HepG2 (cell line): ENCODE data around the gene DLG2. TPM values are rescaled to one million over a fixed set of nuclear protein-coding genes. Genes with fewer than 3 reads are reported as not detected.

Experiments used
- ATAC-seq: fragments of 200-7000 bp; cut with Tn5 transposase; 3 replicates; pipeline ENCODE4 v1.9.1; 2020; ENCODE audit warnings: mild to moderate bottlenecking, moderate library complexity
- BruUV-seq: library from RNA; stranded (reverse); fragments of 400-500 nt; replicated peaks from 2 replicates; lab custom pipeline; 2021; lab: Mats Ljungman, UMichigan
- CTCF ChIA-PET: fragments of 300-600 bp; formaldehyde crosslinking; extraction: SDS; loops from one replicate; lab custom pipeline; 2021; ENCODE audit warnings: low total read pairs, inconsistent platforms, low intra/inter-chr PET ratio; lab: Yijun Ruan, JAX
- POLR2A ChIA-PET: fragments of 350-600 bp; sonication (Branson Sonifier 250); formaldehyde crosslinking; loops from one replicate; lab custom pipeline; 2020; ENCODE audit warnings: antibody characterized with exemption, inconsistent platforms; lab: Yijun Ruan, JAX
- DNase-seq: peaks from one replicate; pipeline ENCODE4 v3.0.0-alpha.2; 2015; ENCODE audit warnings: low spot score
- FAIRE-seq: peaks from 3 replicates; lab custom pipeline; 2011; peaks lifted over from hg19 to GRCh38; lab: Jason Lieb, UNC
- H2AFZ ChIP-seq: one replicate; pipeline ENCODE4 v1.6.1; 2011; ENCODE audit warnings: low read length, inconsistent platforms
- H3K27ac ChIP-seq: fragments of 300-600 bp; 3 replicates; pipeline ENCODE4 v1.8.0; 2011; ENCODE audit warnings: mixed run types, mild to moderate bottlenecking, mixed read lengths, low read length, inconsistent platforms; ENCODE audit not compliant: insufficient read depth; ENCODE audit errors: extremely low read length
- H3K27me3 ChIP-seq, 2 experiments: fragments of 200-600 bp in 1 of 2; 2 replicates in 1 of 2; 3 replicates in 1 of 2; pipeline versions ENCODE4 v1.6.0 to v1.8.0; 2011; ENCODE audit warnings: low read length in 2 of 2, mild to moderate bottlenecking in 2 of 2, moderate library complexity in 2 of 2, inconsistent platforms in 1 of 2; ENCODE audit not compliant: insufficient read depth in 2 of 2, control insufficient read depth in 1 of 2
- H3K36me3 ChIP-seq, 2 experiments: fragments of 200-600 bp in 1 of 2; replicated peaks in 1 of 2; 2 replicates in 1 of 2; 3 replicates in 1 of 2; pipeline versions ENCODE4 v1.5.1 to v1.8.0; 2011; ENCODE audit warnings: low read length in 2 of 2, inconsistent platforms in 1 of 2; ENCODE audit not compliant: insufficient read depth in 2 of 2, control insufficient read depth in 1 of 2
- H3K4me1 ChIP-seq: 2 replicates; pipeline ENCODE4 v1.5.1; 2012; ENCODE audit warnings: low read length, inconsistent platforms; ENCODE audit not compliant: insufficient read depth
- H3K4me2 ChIP-seq: 2 replicates; pipeline ENCODE4 v1.6.0; 2011; ENCODE audit warnings: low read depth, low read length, inconsistent platforms
- H3K4me3 ChIP-seq, 3 experiments: fragments of 200-600 bp in 1 of 3; sonication (generic), shearing (Covaris generic) in 1 of 3; replicated peaks in 1 of 3; 2 replicates each; pipeline ENCODE4 v1.5.1; 2011 to 2016; ENCODE audit warnings: low read length in 3 of 3, inconsistent platforms in 2 of 3, low read depth in 2 of 3, mild to moderate bottlenecking in 2 of 3, control low read depth in 1 of 3, mixed read lengths in 1 of 3; ENCODE audit not compliant: insufficient read depth in 1 of 3
- H3K79me2 ChIP-seq: one replicate; pipeline ENCODE4 v1.6.1; 2011; ENCODE audit warnings: low read length, inconsistent platforms; ENCODE audit not compliant: insufficient read depth
- H3K9ac ChIP-seq: 2 replicates; pipeline ENCODE4 v1.6.0; 2011; ENCODE audit warnings: mild to moderate bottlenecking, low read depth, low read length, inconsistent platforms; ENCODE audit not compliant: insufficient read depth
- H3K9me3 ChIP-seq: 2 replicates; pipeline ENCODE4 v1.5.1; 2012; ENCODE audit warnings: mild to moderate bottlenecking, low read length
- H4K20me1 ChIP-seq: 2 replicates; pipeline ENCODE4 v1.6.0; 2011; ENCODE audit warnings: inconsistent platforms, mild to moderate bottlenecking, low read length, moderate library complexity; ENCODE audit not compliant: insufficient read depth
- ARNTL ChIP-seq: sonication (generic); formaldehyde crosslinking; IDR thresholded peaks from 2 replicates; pipeline ENCODE4 v1.4.0; 2020; ENCODE audit warnings: mild to moderate bottlenecking, missing genetic modification reagents
- ATF7 ChIP-seq, 2 experiments: fragments of 450-650 bp in 1 of 2; sonication (generic) in 1 of 2; formaldehyde crosslinking in 1 of 2; IDR thresholded peaks; 2 replicates each; pipeline versions ENCODE4 v1.4.0 to v1.6.1; 2016 to 2020; ENCODE audit warnings: antibody characterized with exemption in 1 of 2, mild to moderate bottlenecking in 1 of 2, missing genetic modification reagents in 1 of 2
- BCLAF1 ChIP-seq: fragments of 450-650 bp; IDR thresholded peaks from 2 replicates; pipeline ENCODE4 v1.6.1; 2017; ENCODE audit warnings: mild to moderate bottlenecking
- GATAD1 ChIP-seq: IDR thresholded peaks from 2 replicates; pipeline ENCODE4 v1.6.1; 2016; ENCODE audit warnings: missing genetic modification reagents, missing compliant biosample characterization
- NR0B2 ChIP-seq: sonication (generic); formaldehyde crosslinking; IDR thresholded peaks from 2 replicates; pipeline ENCODE4 v1.4.0; 2020; ENCODE audit warnings: mild to moderate bottlenecking, missing genetic modification reagents
- PHF5A ChIP-seq: IDR thresholded peaks from one replicate; pipeline ENCODE4 v1.6.1; 2018; ENCODE audit warnings: low read depth, missing genetic modification reagents; ENCODE audit not compliant: unreplicated experiment
- RELA ChIP-seq: sonication (generic); formaldehyde crosslinking; IDR thresholded peaks from 2 replicates; pipeline ENCODE4 v1.4.0; 2020; ENCODE audit warnings: missing genetic modification reagents
- TFE3 ChIP-seq: IDR thresholded peaks from 2 replicates; pipeline ENCODE4 v1.6.1; 2016
- ZNF24 ChIP-seq: fragments of 450-650 bp; IDR thresholded peaks from 2 replicates; pipeline ENCODE4 v1.6.1; 2017; ENCODE audit warnings: antibody characterized with exemption, mild to moderate bottlenecking
- ZNF720 ChIP-seq: sonication (generic); formaldehyde crosslinking; IDR thresholded peaks from 2 replicates; pipeline ENCODE4 v1.4.0; 2020; ENCODE audit warnings: missing genetic modification reagents
- ZNF776 ChIP-seq: sonication (generic); formaldehyde crosslinking; IDR thresholded peaks from 2 replicates; pipeline ENCODE4 v1.4.0; 2020; ENCODE audit warnings: mild to moderate bottlenecking, missing genetic modification reagents
- WGBS: methylation state at CpG from one replicate; pipeline ENCODE4 v1.1.6; 2017; ENCODE audit warnings: low lambda C conversion rate; 5-methylcytosine and 5-hydroxymethylcytosine counted together
- in situ Hi-C: cut with HindIII; loops from 2 replicates; pipeline ENCODE4 v1.10.0; 2017; ENCODE audit warnings: low pct_unique_long_range_greater_than_20kb; ENCODE audit not compliant: extremely low pct_ligation_motif_present
- intact Hi-C: fragments of 100-400 bp; cut with micrococcal nuclease; formaldehyde crosslinking; loops from one replicate; pipeline ENCODE4 v1.10.0; 2022; ENCODE audit not compliant: unreplicated experiment
- polyA plus RNA-seq, 8 experiments: library from polyadenylated mRNA; depleted of rRNA in 3 of 8; stranded (reverse) in 7 of 8; unstranded in 1 of 8; fragments of >200 nt; fragmentation: Illumina TruSeq in 4 of 8; extraction: Trizol in 4 of 8; gene quantifications; 2 replicates each; pipeline versions ENCODE4 v1.2.1 to v1.2.3, GENCODE V29; 2011 to 2016; ENCODE audit warnings: low read depth in 4 of 8, missing spikeins in 1 of 8, mixed read lengths in 1 of 8; ENCODE audit not compliant: insufficient read depth in 1 of 8
- total RNA-seq, 5 experiments: library from RNA; depleted of rRNA; stranded (reverse); fragments of >200 nt; fragmentation: Illumina TruSeq; extraction: Trizol; gene quantifications; 2 replicates each; pipeline ENCODE4 v1.2.3, GENCODE V29; 2016; ENCODE audit warnings: low read depth in 1 of 5
- TF ChIP-seq, protein P1 (sequence below): sonication (generic); formaldehyde crosslinking; IDR thresholded peaks from 2 replicates; pipeline ENCODE4 v1.8.1; 2023; ENCODE audit warnings: mild to moderate bottlenecking, missing genetic modification reagents, borderline replicate concordance
- TF ChIP-seq, protein P2 (sequence below): sonication (generic); formaldehyde crosslinking; IDR thresholded peaks from 2 replicates; pipeline ENCODE4 v1.8.0; 2022; ENCODE audit warnings: mild to moderate bottlenecking, missing genetic modification reagents
- TF ChIP-seq, protein P3 (sequence below): sonication (generic); formaldehyde crosslinking; conservative IDR thresholded peaks from 2 replicates; pipeline ENCODE4 v1.4.0; 2020; ENCODE audit warnings: missing genetic modification reagents
- TF ChIP-seq, protein P4 (sequence below): sonication (generic); formaldehyde crosslinking; IDR thresholded peaks from 2 replicates; pipeline ENCODE4 v1.4.0; 2020; ENCODE audit warnings: mild to moderate bottlenecking, missing genetic modification reagents

Gene DLG2
- total and polyA plus RNA-seq, 2 of the 13 experiments (the other 11 are each of a cell fraction or from before 2014, with no cell fraction given): 0.46 to 1.0 TPM

GRCh38 chr11:84214557-84214956 is 1412.6 kb downstream of the DLG2 start:
- TF ChIP-seq ATF7 (IDR thresholded peaks at IDR 0.05): no peak
- TF ChIP-seq ATF7 (CRISPR knock-in tag; IDR thresholded peaks at IDR 0.05): no peak
- TF ChIP-seq RELA (CRISPR knock-in tag): no peak
- TF ChIP-seq ZNF24: no peak
- TF ChIP-seq, protein P1, sequence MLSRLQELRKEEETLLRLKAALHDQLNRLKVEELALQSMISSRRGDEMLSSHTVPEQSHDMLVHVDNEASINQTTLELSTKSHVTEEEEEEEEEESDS (CRISPR knock-in tag): no peak
- TF ChIP-seq NR0B2 (CRISPR knock-in tag): no peak
- no peak for TF ChIP-seq PHF5A (CRISPR knock-in tag)
- TF ChIP-seq GATAD1 (CRISPR knock-in tag): no peak
- TF ChIP-seq ARNTL: no peak
- TF ChIP-seq, protein P2, sequence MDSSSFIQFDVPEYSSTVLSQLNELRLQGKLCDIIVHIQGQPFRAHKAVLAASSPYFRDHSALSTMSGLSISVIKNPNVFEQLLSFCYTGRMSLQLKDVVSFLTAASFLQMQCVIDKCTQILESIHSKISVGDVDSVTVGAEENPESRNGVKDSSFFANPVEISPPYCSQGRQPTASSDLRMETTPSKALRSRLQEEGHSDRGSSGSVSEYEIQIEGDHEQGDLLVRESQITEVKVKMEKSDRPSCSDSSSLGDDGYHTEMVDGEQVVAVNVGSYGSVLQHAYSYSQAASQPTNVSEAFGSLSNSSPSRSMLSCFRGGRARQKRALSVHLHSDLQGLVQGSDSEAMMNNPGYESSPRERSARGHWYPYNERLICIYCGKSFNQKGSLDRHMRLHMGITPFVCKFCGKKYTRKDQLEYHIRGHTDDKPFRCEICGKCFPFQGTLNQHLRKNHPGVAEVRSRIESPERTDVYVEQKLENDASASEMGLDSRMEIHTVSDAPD: no peak
- no peak for TF ChIP-seq TFE3
- no peak for TF ChIP-seq ZNF720 (CRISPR knock-in tag)
- no peak for TF ChIP-seq BCLAF1
- TF ChIP-seq, protein P3, sequence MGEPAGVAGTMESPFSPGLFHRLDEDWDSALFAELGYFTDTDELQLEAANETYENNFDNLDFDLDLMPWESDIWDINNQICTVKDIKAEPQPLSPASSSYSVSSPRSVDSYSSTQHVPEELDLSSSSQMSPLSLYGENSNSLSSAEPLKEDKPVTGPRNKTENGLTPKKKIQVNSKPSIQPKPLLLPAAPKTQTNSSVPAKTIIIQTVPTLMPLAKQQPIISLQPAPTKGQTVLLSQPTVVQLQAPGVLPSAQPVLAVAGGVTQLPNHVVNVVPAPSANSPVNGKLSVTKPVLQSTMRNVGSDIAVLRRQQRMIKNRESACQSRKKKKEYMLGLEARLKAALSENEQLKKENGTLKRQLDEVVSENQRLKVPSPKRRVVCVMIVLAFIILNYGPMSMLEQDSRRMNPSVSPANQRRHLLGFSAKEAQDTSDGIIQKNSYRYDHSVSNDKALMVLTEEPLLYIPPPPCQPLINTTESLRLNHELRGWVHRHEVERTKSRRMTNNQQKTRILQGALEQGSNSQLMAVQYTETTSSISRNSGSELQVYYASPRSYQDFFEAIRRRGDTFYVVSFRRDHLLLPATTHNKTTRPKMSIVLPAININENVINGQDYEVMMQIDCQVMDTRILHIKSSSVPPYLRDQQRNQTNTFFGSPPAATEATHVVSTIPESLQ (CRISPR knock-in tag): no peak
- no peak for TF ChIP-seq ZNF776 (CRISPR knock-in tag)
- TF ChIP-seq, protein P4, sequence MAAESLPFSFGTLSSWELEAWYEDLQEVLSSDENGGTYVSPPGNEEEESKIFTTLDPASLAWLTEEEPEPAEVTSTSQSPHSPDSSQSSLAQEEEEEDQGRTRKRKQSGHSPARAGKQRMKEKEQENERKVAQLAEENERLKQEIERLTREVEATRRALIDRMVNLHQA (CRISPR knock-in tag): no peak
- POLR2A ChIA-PET: no interaction called here
- FAIRE-seq (no peak), ATAC-seq (no peak), DNase-seq (no peak)
- Histone ChIP-seq H3K36me3 (no peaks in the 10 kb centered on the region), H3K27ac (no peak overlapping the region), H3K79me2 (no peaks in the 10 kb centered on the region), H3K27me3 (no peaks in the 10 kb centered on the region), H4K20me1 (no peaks in the 10 kb centered on the region), H2AFZ (no peak overlapping the region), H3K4me1 (no peaks in the 10 kb centered on the region), H3K4me3 (no peak overlapping the region), H3K9ac (no peak overlapping the region), H3K4me2 (no peak overlapping the region), H3K9me3 (no peaks in the 10 kb centered on the region)
- CTCF ChIA-PET: no interaction called here
- no TSS peak for BruUV-seq
- WGBS: 21% methylated on average over 1 of the region's 1 CpG
- intact Hi-C loops: no loop called here
- in situ Hi-C loops: no loop called here
